ENCODE measurements around the gene KDM4C. TPM values are rescaled to one million over a fixed set of nuclear protein-coding genes. Genes with fewer than 3 reads are reported as not detected.

Gene KDM4C
- total and polyA plus RNA-seq, 2 donors (not counting 1 experiment from before 2014, with no cell fraction given) = 49.7 to 141 TPM

DNA sequence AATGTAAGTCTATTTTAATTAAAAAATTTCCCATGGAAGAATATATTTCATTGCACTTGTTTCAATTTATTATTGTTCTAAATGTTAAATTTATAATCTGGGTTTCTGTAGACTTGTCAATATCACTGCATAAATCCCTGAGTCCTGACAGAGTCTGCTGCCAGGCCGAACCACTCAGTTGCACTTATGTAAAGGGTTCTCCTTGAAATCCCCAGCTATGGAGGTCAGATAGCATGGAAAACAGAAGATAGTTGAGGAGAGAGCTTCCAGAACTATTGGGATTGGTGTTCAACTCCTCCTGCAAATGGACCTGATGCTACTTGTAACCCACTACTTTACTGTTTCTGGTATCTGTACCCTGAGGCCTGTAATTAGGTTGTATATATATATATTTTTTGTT is 37.2 kb downstream of the KDM4C start:
- H3K4me1 Mint-ChIP-seq = peaks cover 16% of the 10 kb centered on the region
- no peak for DNase-seq
- H3K9me3 Mint-ChIP-seq (ENCODE audit: insufficient read depth) = no peaks in the 10 kb centered on the region
- Histone ChIP-seq H3K79me2 (ENCODE audit: control insufficient read depth, insufficient read depth, low read length) (peaks cover 83% of the 10 kb centered on the region), H3K4me3 (ENCODE audit: control extremely low read depth in 1 of 5, extremely low read depth in 1 of 5, insufficient read depth in 1 of 5, low read depth in 2 of 5, low read length in 4 of 5) (no peak overlapping the region), H3K36me3 (replicated peaks in 1 of 2; ENCODE audit: control extremely low read depth in 1 of 2, control insufficient read depth in 1 of 2, extremely low read depth in 1 of 2, insufficient read depth in 2 of 2, low read length in 1 of 2) (peaks cover 2 to 27% of the 10 kb centered on the region in 2 experiments), H3K27ac (ENCODE audit: low read length in 2 of 2) (no peak overlapping the region), H2AFZ (ENCODE audit: insufficient read depth, low read depth, low read length, poor library complexity, severe bottlenecking) (no peak overlapping the region), H3K9ac (ENCODE audit: low read length) (no peak overlapping the region), H3K4me1 (ENCODE audit: control insufficient read depth in 2 of 2, insufficient read depth in 2 of 2, low read length in 2 of 2) (no peaks in the 10 kb centered on the region), H3K9me3 (ENCODE audit: control extremely low read depth in 1 of 3, control insufficient read depth in 2 of 3, insufficient read depth in 1 of 3, low read length in 2 of 3) (peaks cover 0 to 10% (median 0%) of the 10 kb centered on the region in 3 donors), H3K4me2 (replicated peaks; ENCODE audit: low read depth, low read length, poor library complexity, severe bottlenecking) (no peak overlapping the region), H4K20me1 (ENCODE audit: control insufficient read depth, insufficient read depth, low read length, poor library complexity, severe bottlenecking) (peaks cover 59% of the 10 kb centered on the region), H3K27me3 (replicated peaks in 1 of 4; ENCODE audit: control extremely low read depth in 1 of 4, control insufficient read depth in 3 of 4, insufficient read depth in 4 of 4, low read length in 3 of 4) (no peaks in the 10 kb centered on the region)
- H3K27me3 Mint-ChIP-seq = no peaks in the 10 kb centered on the region
- intact Hi-C loops (cut with micrococcal nuclease) = no loop called here
- H3K4me3 Mint-ChIP-seq = no peak overlapping the region
- H3K27ac Mint-ChIP-seq = no peak overlapping the region
- ChIA-PET CTCF (no interaction called here), POLR2A (no interaction called here)
- ATAC-seq (ENCODE audit: low read depth) = no peak
- no peak for TF ChIP-seq CTCF (IDR thresholded peaks at IDR 0.05)
- TF ChIP-seq EZH2 (IDR thresholded peaks at IDR 0.05; ENCODE audit: borderline replicate concordance, insufficient read depth, low read depth, low read length, poor library complexity, severe bottlenecking) = no peak
- no CpG with 5 or more reads among the region's 1 CpG for WGBS (ENCODE audit: insufficient coverage)

DNA sequence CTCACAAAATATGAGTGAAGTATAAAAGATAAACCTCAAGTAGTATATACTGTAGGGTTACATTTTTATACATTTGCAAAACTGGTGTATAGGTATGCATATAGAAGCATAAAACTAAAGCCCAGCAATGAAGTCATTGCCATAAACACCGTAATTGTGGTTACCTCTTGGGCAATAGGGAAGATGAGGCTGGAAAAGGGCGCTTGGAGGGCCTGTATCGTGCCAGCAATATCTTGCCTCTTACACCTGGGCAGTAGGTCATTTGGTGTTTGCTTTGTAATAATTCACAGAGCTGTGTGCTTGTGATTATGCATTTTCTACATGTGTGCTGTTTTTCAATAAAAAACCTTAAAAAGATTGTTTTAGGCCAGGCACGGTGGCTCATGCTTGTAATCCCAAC is 45.2 kb downstream of the KDM4C start:
- ChIA-PET POLR2A (interaction anchor here (0.7 kb wide), 1 partner anchor 39 kb away, joined by 10 read pairs; no protein-coding TSS in a partner anchor), CTCF (no interaction called here)
- Histone ChIP-seq H4K20me1 (ENCODE audit: control insufficient read depth, insufficient read depth, low read length, poor library complexity, severe bottlenecking) (peaks cover 30% of the 10 kb centered on the region), H3K9ac (ENCODE audit: low read length) (no peak overlapping the region), H3K4me2 (replicated peaks; ENCODE audit: low read depth, low read length, poor library complexity, severe bottlenecking) (no peak overlapping the region), H3K36me3 (replicated peaks in 1 of 2; ENCODE audit: control extremely low read depth in 1 of 2, control insufficient read depth in 1 of 2, extremely low read depth in 1 of 2, insufficient read depth in 2 of 2, low read length in 1 of 2) (peaks cover 9 to 25% of the 10 kb centered on the region in 2 experiments), H3K27ac (ENCODE audit: low read length in 2 of 2) (no peak overlapping the region), H3K4me3 (ENCODE audit: control extremely low read depth in 1 of 5, extremely low read depth in 1 of 5, insufficient read depth in 1 of 5, low read depth in 2 of 5, low read length in 4 of 5) (no peak overlapping the region), H3K9me3 (ENCODE audit: control extremely low read depth in 1 of 3, control insufficient read depth in 2 of 3, insufficient read depth in 1 of 3, low read length in 2 of 3) (peaks cover 0 to 10% (median 0%) of the 10 kb centered on the region in 3 donors), H3K79me2 (ENCODE audit: control insufficient read depth, insufficient read depth, low read length) (peaks cover 57% of the 10 kb centered on the region), H3K27me3 (replicated peaks in 1 of 4; ENCODE audit: control extremely low read depth in 1 of 4, control insufficient read depth in 3 of 4, insufficient read depth in 4 of 4, low read length in 3 of 4) (no peaks in the 10 kb centered on the region), H3K4me1 (ENCODE audit: control insufficient read depth in 2 of 2, insufficient read depth in 2 of 2, low read length in 2 of 2) (no peaks in the 10 kb centered on the region), H2AFZ (ENCODE audit: insufficient read depth, low read depth, low read length, poor library complexity, severe bottlenecking) (no peak overlapping the region)
- 100% methylated on average over 4 of the region's 4 CpGs for WGBS (ENCODE audit: insufficient coverage)
- intact Hi-C loops (cut with micrococcal nuclease) = no loop called here
- DNase-seq (no peak), ATAC-seq (ENCODE audit: low read depth) (no peak)
- H3K27ac Mint-ChIP-seq = no peak overlapping the region
- H3K9me3 Mint-ChIP-seq (ENCODE audit: insufficient read depth) = no peaks in the 10 kb centered on the region
- H3K27me3 Mint-ChIP-seq = no peaks in the 10 kb centered on the region
- no peak overlapping the region for H3K4me3 Mint-ChIP-seq
- H3K4me1 Mint-ChIP-seq = no peaks in the 10 kb centered on the region
- TF ChIP-seq EZH2 (IDR thresholded peaks at IDR 0.05; ENCODE audit: borderline replicate concordance, insufficient read depth, low read depth, low read length, poor library complexity, severe bottlenecking) (no peak), CTCF (IDR thresholded peaks at IDR 0.05) (no peak)
